Stimulated activated CD8-positive, alpha-beta memory T cell treated with anti-CD3 and anti-CD28 coated beads, Interleukin-7, amount 100 ng/mL, for 48 hours (primary cell): ENCODE results near the gene ILKAP.
"Not testable (repeated sequence)": the region's sequence is repeated elsewhere in the genome, so short reads cannot be mapped to it uniquely, and the experiment has no call there.

Experiments used
- DNase-seq, 2 donors: peaks; one replicate each; pipeline ENCODE4 v3.0.0-alpha.2; 2020; ENCODE audit warnings: low read depth in 1 of 2; ENCODE audit errors: extremely low read depth in 1 of 2

ILKAP gene

GRCh38 chr2:238202326-238203093 is 985 bp downstream of the ILKAP start:
- DNase-seq: no peak

DNA sequence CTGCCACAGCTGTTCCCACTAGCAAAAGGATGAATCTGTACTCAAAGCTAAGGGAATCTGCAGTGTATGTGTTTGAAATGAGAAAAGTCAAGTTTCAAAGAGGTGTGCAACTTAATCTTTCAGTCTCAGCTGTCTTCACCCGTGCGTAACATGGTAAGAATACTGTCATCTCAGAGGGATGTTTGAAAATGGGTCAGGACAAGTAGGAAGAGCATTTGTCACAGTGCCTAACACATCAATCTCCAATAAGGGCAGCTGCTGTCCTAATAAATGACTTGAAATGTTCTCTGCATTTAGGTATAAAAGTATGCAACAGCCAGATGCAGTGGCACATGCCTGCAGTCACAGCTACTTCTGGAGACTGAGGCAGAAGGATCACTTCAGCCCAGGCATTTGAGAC is 13.1 kb downstream of the ILKAP start:
- no peak for DNase-seq

- DNase-seq: no peak
Measured at GRCh38 chr2:238187618-238188548, 15.6 kb downstream of the ILKAP start.

GRCh38 chr2:238183821-238184220 is 19.7 kb downstream of the ILKAP start:
- DNase-seq: no peak

DNA sequence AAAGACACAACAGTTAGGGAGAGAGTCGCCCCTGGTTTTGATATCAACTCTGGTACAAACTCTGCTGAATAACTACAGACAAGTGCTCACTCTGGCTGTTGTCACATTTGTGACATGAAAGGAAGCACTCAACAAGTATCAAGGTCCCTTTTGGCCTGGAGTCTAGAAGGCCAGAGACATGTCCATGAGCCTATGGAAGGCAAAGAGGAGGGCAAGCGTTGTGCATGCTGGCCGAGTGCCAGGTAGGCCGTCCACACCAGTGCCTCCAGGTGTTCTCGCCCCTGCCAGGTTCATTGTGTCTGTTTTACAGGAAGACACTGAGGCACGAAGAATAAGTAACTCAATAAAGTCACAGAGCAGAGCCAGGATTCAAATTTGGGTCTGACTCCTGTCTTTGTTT is 21.1 kb downstream of the ILKAP start:
- no peak for DNase-seq

GRCh38 chr2:238180554-238180953 is 22.9 kb downstream of the ILKAP start:
- DNase-seq: no peak

GRCh38 chr2:238176613-238177012 is 26.9 kb downstream of the ILKAP start:
- DNase-seq: no peak

GRCh38 chr2:238174701-238175100 is 28.8 kb downstream of the ILKAP start:
- no peak for DNase-seq

DNA sequence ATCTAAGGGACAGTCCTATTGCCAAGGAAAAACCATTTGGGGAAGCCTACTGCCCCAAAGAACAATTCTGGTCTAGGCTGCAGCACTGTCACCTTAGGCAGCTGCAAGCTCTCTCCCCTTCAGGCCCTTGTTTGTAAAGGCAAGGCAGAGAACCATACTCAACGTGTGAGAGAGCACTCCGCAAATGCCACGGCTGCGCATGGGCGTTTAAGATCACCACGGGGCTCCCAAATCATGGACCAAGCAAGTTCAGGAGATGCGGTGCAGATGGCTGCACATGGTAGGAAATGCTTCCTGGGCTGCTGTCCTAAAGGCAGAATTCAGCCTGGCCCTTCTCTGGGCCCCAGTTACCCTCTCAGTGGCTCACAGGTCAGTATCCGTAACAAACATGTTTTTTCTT is 29.2 kb downstream of the ILKAP start:
- DNase-seq: no peak

- DNase-seq: no peak
Measured at GRCh38 chr2:238173692-238174091, 29.8 kb downstream of the ILKAP start.

DNA sequence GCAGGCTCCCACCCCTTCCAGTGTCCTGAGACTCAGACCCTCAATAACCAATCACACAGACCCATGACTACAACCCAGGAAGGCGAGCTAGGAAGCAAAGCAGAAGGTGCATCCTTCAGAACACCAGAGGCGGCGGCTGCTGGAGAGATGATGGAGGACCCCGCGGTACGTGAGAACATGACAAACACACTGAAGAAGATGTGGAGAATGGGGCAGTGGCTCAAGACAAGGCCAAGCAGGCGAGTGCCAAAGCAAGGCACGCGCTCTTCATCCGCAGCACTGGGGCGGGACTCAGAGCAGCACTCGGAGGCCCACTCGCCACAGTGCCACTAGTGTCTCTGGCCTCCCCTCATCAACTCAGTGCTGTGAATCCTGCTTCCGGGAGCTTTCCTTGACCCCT is 31.1 kb downstream of the ILKAP start:
- DNase-seq: no peak

- no peak for DNase-seq
Measured at GRCh38 chr2:238171575-238172187, 31.8 kb downstream of the ILKAP start.

DNA sequence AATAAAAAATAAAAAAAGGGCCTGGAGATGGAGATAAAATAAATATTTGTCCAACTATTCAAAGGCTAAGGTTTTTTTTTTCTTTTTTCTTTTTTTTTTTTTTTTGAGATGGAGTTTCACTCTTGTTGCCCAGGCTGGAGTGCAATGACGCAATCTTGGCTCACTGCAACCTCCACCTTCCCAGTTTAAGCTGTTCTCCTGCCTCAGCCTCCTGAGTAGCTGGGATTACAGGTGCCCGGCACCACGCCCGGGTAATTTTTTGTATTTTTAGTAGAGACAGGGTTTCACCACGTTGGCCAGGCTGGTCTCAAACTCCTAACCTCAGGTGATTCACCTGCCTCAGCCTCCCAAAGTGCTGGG is 32.4 kb downstream of the ILKAP start:
- DNase-seq: not testable (repeated sequence)

- DNase-seq: no peak
Measured at GRCh38 chr2:238170386-238171071, 33.0 kb downstream of the ILKAP start.

DNA sequence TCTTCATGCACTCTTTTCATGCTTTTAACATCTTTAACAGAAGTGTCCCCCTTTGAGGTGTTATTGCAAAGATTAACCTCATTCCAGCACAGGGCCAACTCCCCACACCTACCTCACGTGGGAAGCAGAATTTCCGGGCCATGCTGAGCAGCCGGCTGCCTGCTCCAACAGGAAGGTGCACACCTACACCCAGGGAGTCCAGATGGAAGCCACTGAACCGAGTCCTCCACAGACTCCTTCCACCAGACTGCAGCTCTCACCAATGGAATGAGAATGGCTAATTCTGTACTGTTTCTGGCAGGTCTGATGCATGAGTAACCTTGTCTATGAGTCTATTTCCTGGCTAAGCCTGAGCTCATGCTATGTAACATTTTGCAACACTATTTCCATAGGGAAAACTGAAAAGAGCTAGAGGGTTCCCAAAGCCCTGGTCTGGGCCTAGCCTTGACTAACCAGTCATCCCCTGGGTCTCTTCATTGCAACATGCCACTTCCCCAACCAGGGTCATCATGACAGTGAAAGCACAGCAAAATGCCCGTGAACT is 33.7 kb downstream of the ILKAP start:
- no peak for DNase-seq

DNA sequence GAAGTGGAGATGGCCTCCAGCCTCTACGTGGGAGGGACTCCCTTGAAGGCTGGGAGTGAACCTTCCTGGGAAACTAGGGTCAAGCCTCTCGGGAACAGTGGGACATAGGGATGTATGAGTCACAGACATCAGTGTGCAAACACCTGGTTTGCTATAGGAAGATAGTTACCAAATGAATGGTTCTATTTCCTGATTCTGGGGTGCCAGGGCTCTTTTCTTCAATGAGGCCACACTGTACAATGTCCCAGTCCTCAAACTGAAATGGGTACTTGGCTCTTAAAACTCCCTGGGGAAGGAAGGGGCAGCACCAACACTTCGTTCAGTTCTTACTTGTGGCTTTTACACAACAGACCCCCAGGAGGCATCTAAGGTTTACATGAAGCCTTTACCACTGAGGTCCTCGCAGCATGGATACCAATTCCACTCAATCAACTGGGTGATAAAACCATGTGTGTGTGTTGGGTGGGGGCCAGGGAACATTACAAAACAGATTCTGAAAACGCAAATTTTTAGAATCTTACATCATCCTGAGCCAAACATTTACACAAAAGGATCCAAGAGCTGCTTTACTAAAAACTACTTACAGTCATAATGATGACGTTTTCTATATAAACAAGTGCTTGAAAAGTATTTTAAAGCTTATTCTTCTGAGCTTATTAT is 34.3 kb downstream of the ILKAP start:
- no peak for DNase-seq

DNA sequence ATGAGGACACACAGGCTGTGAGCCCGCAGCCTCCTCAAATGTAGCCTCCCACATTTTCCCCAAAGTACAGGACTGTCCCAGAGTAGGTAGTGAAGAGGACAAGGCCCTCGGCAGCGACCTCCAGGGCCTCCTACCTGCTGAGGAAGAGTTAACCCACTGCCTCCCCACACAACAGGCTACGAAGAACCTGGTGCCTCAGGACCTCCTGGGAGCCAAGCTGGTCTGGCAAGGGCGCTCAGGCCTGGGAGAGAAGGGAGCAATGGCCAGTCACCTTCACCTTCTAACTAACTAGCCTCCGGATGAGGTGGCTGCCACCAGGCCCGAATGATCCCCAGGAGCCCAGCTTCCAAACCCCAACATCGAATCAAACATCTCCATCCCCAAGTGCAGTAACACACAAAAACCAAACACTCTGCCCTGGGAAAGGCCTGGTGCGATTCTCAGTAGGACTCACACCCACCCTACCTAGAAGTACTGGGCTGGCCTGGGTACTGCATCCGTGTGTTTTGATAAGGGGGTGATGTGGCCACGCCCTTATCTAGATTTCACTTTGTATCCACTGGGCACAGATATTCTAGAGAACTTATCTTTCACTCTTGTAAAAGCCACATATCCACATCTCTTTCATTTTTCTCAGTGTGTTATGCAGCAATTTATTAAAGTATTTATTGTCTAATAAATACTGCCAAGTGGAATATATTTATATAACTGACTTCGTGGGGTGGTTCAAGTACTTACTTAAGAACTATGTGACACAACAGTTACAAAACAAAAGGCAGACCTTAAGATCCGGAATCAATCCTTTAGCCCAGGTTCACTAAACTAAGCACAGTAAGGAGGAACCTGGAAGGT is 35.1 kb downstream of the ILKAP start:
- DNase-seq: no peak

DNA sequence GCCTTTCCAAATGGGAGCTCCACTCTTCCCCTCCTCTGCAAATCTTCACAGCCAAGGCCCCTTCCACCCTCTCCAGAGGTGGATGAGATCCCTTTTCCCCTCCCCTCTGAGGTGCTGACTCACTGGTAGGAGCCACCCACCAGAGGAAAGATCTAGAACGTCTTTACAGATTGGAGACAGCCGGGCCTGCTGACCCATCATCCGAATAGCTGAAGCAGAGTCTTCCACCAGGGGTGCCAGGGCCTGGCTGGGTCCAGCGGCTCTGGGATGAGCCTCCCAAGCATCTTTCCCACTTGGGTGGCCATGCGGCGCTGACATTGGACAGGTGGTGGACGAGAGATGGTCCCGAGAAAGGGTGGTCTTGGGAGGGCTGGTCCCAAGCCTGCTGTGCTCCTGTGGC is 35.7 kb downstream of the ILKAP start:
- no peak for DNase-seq

- DNase-seq: no peak
Measured at GRCh38 chr2:238167344-238167715, 36.2 kb downstream of the ILKAP start.
